ENCODE data around the gene APP. TPM values are rescaled to one million over a fixed set of nuclear protein-coding genes. Genes with fewer than 3 reads are reported as not detected.

Gene APP
- total RNA-seq, 4 donors from 2014 or later = 234 to 376 (median 343) TPM

- Histone ChIP-seq H3K27me3 (no peaks in the 10 kb centered on the region), H3K9me3 (no peaks in the 10 kb centered on the region), H3K36me3 (no peaks in the 10 kb centered on the region), H3K4me1 (no peaks in the 10 kb centered on the region), H3K4me3 (no peak overlapping the region), H3K27ac (no peak overlapping the region)
- DNase-seq (ENCODE audit: low spot score in 2 of 2) = no peak
- WGBS = 94% methylated on average over 5 of the region's 5 CpGs
- TF ChIP-seq EP300 (IDR thresholded peaks at IDR 0.05) (no peak), POLR2A (IDR thresholded peaks at IDR 0.05) (no peak), POLR2AphosphoS5 (IDR thresholded peaks at IDR 0.05) (no peak)
- TF ChIP-seq, protein P1, sequence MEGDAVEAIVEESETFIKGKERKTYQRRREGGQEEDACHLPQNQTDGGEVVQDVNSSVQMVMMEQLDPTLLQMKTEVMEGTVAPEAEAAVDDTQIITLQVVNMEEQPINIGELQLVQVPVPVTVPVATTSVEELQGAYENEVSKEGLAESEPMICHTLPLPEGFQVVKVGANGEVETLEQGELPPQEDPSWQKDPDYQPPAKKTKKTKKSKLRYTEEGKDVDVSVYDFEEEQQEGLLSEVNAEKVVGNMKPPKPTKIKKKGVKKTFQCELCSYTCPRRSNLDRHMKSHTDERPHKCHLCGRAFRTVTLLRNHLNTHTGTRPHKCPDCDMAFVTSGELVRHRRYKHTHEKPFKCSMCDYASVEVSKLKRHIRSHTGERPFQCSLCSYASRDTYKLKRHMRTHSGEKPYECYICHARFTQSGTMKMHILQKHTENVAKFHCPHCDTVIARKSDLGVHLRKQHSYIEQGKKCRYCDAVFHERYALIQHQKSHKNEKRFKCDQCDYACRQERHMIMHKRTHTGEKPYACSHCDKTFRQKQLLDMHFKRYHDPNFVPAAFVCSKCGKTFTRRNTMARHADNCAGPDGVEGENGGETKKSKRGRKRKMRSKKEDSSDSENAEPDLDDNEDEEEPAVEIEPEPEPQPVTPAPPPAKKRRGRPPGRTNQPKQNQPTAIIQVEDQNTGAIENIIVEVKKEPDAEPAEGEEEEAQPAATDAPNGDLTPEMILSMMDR (IDR thresholded peaks at IDR 0.05) = no peak
These were observed 79.0 kb downstream of the APP start for GRCh38 chr21:26091480-26092018.

DNA sequence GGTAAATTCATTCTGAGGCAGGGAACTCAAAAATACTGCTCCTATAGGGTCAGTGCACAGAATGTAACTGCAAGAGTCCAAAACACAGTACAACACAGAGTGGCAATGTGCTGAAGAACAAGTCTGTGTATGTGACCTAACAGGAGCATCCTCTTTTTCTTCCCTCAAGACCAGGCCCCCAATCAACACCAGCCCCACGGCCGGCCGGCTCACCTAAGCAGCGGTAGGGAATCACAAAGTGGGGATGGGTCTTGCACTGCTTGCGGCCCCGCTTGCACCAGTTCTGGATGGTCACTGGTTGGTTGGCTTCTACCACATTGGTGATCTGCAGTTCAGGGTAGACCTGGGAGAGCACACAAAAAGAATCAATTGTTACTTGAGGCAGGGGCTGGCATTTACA lies 80.8 kb downstream of the APP start:
- H3K36me3 ChIP-seq = no peaks in the 10 kb centered on the region
- no peak overlapping the region for H3K27ac ChIP-seq
- DNase-seq (ENCODE audit: low spot score in 2 of 2) = no peak
- no peaks in the 10 kb centered on the region for H3K4me1 ChIP-seq
- no peaks in the 10 kb centered on the region for H3K9me3 ChIP-seq
- H3K27me3 ChIP-seq = no peaks in the 10 kb centered on the region
- H3K4me3 ChIP-seq = no peak overlapping the region
- WGBS = 96% methylated on average over 6 of the region's 6 CpGs
- no peak for TF ChIP-seq POLR2A (IDR thresholded peaks at IDR 0.05)
- TF ChIP-seq EP300 (IDR thresholded peaks at IDR 0.05) = no peak

DNA sequence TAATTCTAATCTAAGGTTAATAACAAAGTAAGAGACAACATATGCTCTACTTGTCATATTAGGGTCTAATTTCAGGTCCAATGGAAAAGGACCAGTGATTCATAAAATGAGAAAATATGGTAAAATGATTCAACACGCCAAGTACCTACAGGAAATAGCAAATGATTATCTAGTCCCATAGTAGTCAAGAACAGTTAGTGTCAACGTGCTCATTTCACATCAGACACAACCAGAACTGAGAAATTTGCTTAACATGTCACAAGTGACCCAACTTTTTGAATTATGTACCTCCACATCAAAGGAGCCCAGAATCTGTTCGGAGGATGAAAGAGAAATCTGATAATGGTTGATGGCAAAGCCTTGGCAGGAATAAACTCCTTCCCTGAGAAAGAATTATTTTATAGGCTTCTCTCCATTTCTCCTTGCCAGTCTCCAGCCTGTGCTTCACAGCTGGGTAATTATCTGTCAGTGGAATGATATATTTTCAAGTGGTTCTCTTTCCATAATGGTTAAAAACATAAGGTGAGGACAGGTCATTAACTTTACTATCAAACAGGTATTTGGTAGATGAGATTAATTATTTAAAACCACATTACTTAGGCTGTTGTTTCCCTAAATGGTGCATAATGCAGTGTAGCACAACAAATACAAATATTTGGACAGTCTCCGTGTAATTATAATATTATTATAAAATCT lies 83.2 kb downstream of the APP start:
- no peak overlapping the region for H3K4me3 ChIP-seq
- H3K27ac ChIP-seq = no peak overlapping the region
- whole genome bisulfite sequencing = 41% methylated on average over 4 of the region's 4 CpGs
- no peak for DNase-seq (ENCODE audit: low spot score in 2 of 2)
- no peaks in the 10 kb centered on the region for H3K36me3 ChIP-seq
- H3K4me1 ChIP-seq = no peaks in the 10 kb centered on the region
- H3K9me3 ChIP-seq = no peaks in the 10 kb centered on the region
- H3K27me3 ChIP-seq = no peaks in the 10 kb centered on the region
- no peak for TF ChIP-seq POLR2AphosphoS5 (IDR thresholded peaks at IDR 0.05)
- TF ChIP-seq, protein P1 (IDR thresholded peaks at IDR 0.05) = no peak
- TF ChIP-seq POLR2A (IDR thresholded peaks at IDR 0.05) = no peak
- TF ChIP-seq EP300 (IDR thresholded peaks at IDR 0.05) = no peak

DNA sequence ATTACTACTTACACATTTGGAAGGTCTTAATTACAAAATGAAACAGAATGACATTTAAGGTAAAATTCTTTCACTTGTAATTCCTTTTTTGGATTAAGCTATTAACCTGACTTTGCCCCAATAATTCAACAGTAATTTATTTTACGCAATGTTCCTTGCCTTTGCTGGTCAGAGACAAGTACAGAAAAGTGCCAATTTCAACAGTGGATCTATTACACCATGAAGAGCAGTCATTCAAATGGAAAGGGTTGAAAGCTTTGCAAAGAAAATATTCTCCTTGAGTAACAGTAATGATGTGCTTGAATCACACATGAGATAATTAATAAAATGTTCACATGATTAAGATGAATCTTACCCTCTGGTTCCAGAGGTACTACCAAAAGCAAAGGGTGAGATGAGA lies 84.7 kb downstream of the APP start:
- Histone ChIP-seq H3K27me3 (no peaks in the 10 kb centered on the region), H3K4me1 (no peaks in the 10 kb centered on the region), H3K36me3 (no peaks in the 10 kb centered on the region), H3K27ac (no peak overlapping the region), H3K9me3 (no peaks in the 10 kb centered on the region), H3K4me3 (no peak overlapping the region)
- no peak for DNase-seq (ENCODE audit: low spot score in 2 of 2)
- WGBS = 96% methylated on average over 1 of the region's 1 CpG
- no peak for TF ChIP-seq POLR2AphosphoS5 (IDR thresholded peaks at IDR 0.05)
- TF ChIP-seq POLR2A (IDR thresholded peaks at IDR 0.05) = no peak
- TF ChIP-seq, protein P1 (IDR thresholded peaks at IDR 0.05) = no peak
- TF ChIP-seq EP300 (IDR thresholded peaks at IDR 0.05) = no peak

- TF ChIP-seq EP300 (IDR thresholded peaks at IDR 0.05) = no peak
- no peak for TF ChIP-seq POLR2A (IDR thresholded peaks at IDR 0.05)
- no peak for TF ChIP-seq POLR2AphosphoS5 (IDR thresholded peaks at IDR 0.05)
- TF ChIP-seq, protein P1 (IDR thresholded peaks at IDR 0.05) = no peak
- no peak for DNase-seq (ENCODE audit: low spot score in 2 of 2)
- 92% methylated on average over 4 of the region's 4 CpGs for WGBS
These were observed 85.4 kb downstream of the APP start for GRCh38 chr21:26085127-26085526.

More at GRCh38 chr21:26085127-26085526, 85.4 kb downstream of the APP start:
- Histone ChIP-seq H3K4me3 (no peak overlapping the region), H3K4me1 (no peaks in the 10 kb centered on the region), H3K27ac (no peak overlapping the region), H3K27me3 (no peaks in the 10 kb centered on the region), H3K9me3 (no peaks in the 10 kb centered on the region), H3K36me3 (no peaks in the 10 kb centered on the region)
